Activated CD4-positive, alpha-beta T cell treated with anti-CD3 and anti-CD28 coated beads for 4 hours (primary cell): ENCODE measurements around the gene OR52I2.

Experiments
- DNase-seq, 2 donors: peaks; one replicate each; pipeline ENCODE4 v3.0.0-alpha.2; 2020

Gene OR52I2

GRCh38 chr11:4610258-4610935 is 28.9 kb downstream of the OR52I2 start:
- DNase-seq: no peak

- DNase-seq: no peak
These were observed 30.4 kb downstream of the OR52I2 start for GRCh38 chr11:4611986-4612385.

DNA sequence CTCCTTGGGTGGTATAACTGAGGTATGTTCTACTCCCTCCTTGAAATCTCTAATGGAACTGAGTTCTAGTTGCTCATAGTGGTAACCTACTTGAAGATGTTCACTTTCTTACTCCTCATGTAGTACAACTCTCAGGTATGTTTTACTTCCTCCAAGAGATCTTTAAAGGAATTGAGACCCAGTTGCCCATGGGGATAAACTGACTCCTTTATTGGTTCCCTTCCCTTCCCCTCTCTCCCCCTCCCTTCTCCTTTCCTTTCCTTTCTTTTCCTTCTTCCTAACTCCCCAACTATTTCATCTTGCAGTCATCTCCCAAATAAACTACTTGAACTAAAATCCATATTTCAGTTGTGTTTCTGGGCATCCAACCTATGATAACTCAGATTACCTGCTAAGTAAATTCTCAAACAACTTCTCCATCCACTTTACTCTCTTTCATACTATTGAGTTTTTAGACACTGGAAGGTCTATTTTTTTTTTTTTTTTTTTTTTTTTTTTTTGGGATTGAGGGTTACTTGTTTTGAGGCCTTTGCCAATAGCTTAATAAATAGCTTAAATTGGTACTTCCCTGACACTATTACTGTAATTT is 34.4 kb downstream of the OR52I2 start:
- no peak for DNase-seq

DNA sequence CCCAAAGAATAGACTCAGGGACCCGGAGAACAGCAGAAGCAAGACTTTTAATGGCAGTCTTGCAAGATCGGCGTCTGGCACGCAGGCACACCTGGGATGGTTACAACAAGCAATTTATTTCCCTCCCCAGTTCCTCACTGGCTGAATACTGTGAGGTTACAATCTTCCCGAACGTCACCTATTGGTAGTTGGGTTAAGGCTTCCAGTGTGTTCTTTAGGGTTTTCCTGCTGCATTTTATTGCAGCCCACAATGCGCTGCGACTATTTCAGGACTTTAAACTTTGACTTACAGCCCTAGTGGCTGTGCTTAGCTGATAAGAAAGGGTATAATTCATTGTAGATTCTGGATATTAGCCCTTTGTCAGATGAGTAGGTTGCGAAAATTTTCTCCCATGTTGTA is 38.0 kb downstream of the OR52I2 start:
- DNase-seq: no peak

DNA sequence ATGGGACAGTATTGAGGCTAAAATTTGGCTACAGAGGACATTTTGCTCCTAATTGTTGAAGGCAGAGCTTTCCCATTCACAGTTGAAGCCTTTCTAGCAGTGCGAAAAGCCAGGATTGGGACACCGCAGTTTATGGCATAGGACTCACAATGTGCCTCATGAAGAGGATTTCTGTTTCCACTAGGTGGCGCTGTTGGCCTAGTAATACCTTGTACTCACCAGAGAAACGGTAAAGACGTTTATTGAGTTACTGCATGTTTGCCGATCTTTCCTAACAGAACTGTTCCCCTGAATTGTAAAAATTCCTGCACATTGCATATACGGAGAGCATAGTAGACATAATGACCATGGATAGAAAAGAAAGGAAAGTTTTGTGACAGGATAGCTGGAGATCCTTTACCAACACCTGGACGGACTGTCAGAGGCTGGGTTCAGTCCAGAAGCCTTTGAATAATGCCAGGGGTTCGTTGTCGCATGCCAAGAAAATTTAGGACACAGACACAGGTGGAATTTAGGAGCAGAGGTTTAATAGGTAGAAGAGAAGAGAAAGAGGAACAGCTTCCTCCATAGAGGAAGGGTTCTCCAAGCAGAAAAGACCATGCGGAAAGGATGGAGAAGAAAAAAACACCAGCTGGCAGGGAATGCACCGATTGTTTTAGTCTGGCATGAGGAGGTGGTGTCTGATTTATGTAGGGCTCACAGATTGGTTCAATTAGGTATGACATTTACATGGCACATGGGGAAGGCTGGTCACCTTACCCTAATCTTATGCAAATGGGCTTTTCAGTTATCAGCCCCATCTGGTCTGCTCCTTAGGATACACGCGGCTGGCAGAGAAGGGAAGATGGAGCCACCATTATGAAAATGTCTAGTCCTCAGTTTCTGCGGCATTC is 44.9 kb downstream of the OR52I2 start:
- DNase-seq: peak; percentile 14 to 29

GRCh38 chr11:4636136-4636535 is 54.6 kb downstream of the OR52I2 start:
- DNase-seq: no peak

- DNase-seq: peak; percentile 48 to 67
These were observed 55.6 kb downstream of the OR52I2 start, which contains the start of gene OR51D1 for GRCh38 chr11:4636962-4637661. Gene OR51D1 (plus strand): TSS chr11:4637477. CDS start chr11:4639791, 2,314 bp downstream.

- no peak for DNase-seq
These were observed 56.1 kb downstream of the OR52I2 start for GRCh38 chr11:4637662-4638047.

- no peak for DNase-seq
These were observed 58.4 kb downstream of the OR52I2 start for GRCh38 chr11:4639931-4640330.

- no peak for DNase-seq
These were observed 60.0 kb downstream of the OR52I2 start for GRCh38 chr11:4641501-4641900.

DNA sequence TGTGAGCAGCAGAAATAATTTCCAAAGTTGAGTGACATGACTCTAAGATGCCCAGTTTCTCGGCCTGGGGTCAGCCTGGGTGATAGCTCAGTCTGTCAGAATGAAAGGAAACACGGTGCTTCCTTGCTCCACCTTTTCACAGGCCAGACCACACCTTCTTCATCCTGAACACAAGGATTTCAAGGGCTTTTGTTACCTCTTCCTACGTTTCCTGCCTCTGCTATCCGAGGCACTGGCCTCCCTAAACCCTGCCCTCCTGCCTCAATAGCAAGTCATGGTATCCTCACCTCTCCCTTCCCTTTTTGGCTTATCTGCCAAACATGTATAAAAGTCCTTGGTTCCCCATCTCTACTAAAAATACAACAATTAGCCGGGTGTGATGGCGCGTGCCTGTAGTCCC is 60.5 kb downstream of the OR52I2 start:
- DNase-seq: no peak
